CD14-positive monocyte (primary cell): ENCODE measurements around the gene F7. TPM values are rescaled to one million over a fixed set of nuclear protein-coding genes. Genes with fewer than 3 reads are reported as not detected.

Source experiments
- DNase-seq, 3 donors: peaks; one replicate each; pipeline ENCODE4 v3.0.0-alpha.2; 2011 to 2022
- H2AFZ ChIP-seq: 2 replicates; pipeline ENCODE4 v1.6.0; 2012; ENCODE audit warnings: mild to moderate bottlenecking, low read depth, low read length, inconsistent platforms; ENCODE audit not compliant: insufficient read depth, poor library complexity, severe bottlenecking
- H3K27ac ChIP-seq, 2 donors: 1 replicate in 1 of 2; 2 replicates in 1 of 2; pipeline ENCODE4 v1.5.1; 2012 to 2013; ENCODE audit warnings: low read length in 2 of 2, control low read depth in 1 of 2, inconsistent platforms in 1 of 2, low read depth in 1 of 2, mild to moderate bottlenecking in 1 of 2
- H3K27me3 ChIP-seq, 2 donors: one replicate each; pipeline versions ENCODE4 v1.6.0 to v1.6.1; 2011 to 2013; ENCODE audit warnings: low read length in 2 of 2; ENCODE audit not compliant: control insufficient read depth in 2 of 2, insufficient read depth in 2 of 2
- H3K36me3 ChIP-seq, 2 donors: replicated peaks in 1 of 2; 1 replicate in 1 of 2; 2 replicates in 1 of 2; pipeline versions ENCODE4 v1.5.1 to v1.6.1; 2012 to 2013; ENCODE audit warnings: low read length in 2 of 2, control low read depth in 1 of 2, inconsistent platforms in 1 of 2, mild to moderate bottlenecking in 1 of 2; ENCODE audit not compliant: insufficient read depth in 2 of 2, control insufficient read depth in 1 of 2
- H3K4me1 ChIP-seq, 2 donors: 1 replicate in 1 of 2; 2 replicates in 1 of 2; pipeline versions ENCODE4 v1.5.1 to v1.6.1; 2012 to 2013; ENCODE audit warnings: low read length in 2 of 2, control low read depth in 1 of 2, inconsistent platforms in 1 of 2, mild to moderate bottlenecking in 1 of 2, moderate library complexity in 1 of 2; ENCODE audit not compliant: insufficient read depth in 2 of 2, control insufficient read depth in 1 of 2
- H3K4me2 ChIP-seq: replicated peaks from 2 replicates; pipeline ENCODE3; 2012; ENCODE audit warnings: low read length, moderate library complexity, mild to moderate bottlenecking; ENCODE audit not compliant: poor library complexity, severe bottlenecking; ENCODE audit errors: extremely low read depth
- H3K4me3 ChIP-seq, 3 experiments: fragments of 200-600 bp in 1 of 3; sonication (generic) in 1 of 3; replicated peaks in 1 of 3; 1 replicate in 2 of 3; 2 replicates in 1 of 3; pipeline ENCODE4 v1.5.1; 2011 to 2013; ENCODE audit warnings: low read length in 3 of 3, mild to moderate bottlenecking in 3 of 3, control low read depth in 2 of 3, low read depth in 2 of 3, inconsistent platforms in 1 of 3, moderate library complexity in 1 of 3
- H3K79me2 ChIP-seq: 2 replicates; pipeline ENCODE4 v1.6.0; 2012; ENCODE audit warnings: mild to moderate bottlenecking, control low read depth, inconsistent platforms, low read length, moderate library complexity; ENCODE audit not compliant: insufficient read depth
- H3K9ac ChIP-seq: 2 replicates; pipeline ENCODE4 v1.6.0; 2017; ENCODE audit warnings: low read length, mild to moderate bottlenecking; ENCODE audit not compliant: insufficient read depth, poor library complexity, severe bottlenecking
- H3K9me3 ChIP-seq, 2 donors: replicated peaks in 1 of 2; 1 replicate in 1 of 2; 2 replicates in 1 of 2; pipeline versions ENCODE4 v1.5.1 to v1.6.1; 2012 to 2013; ENCODE audit warnings: low read length in 2 of 2, control low read depth in 1 of 2; ENCODE audit not compliant: control insufficient read depth in 1 of 2, insufficient read depth in 1 of 2
- H4K20me1 ChIP-seq: 2 replicates; pipeline ENCODE4 v1.6.0; 2012; ENCODE audit warnings: mild to moderate bottlenecking, low read length, control low read depth, moderate library complexity; ENCODE audit not compliant: insufficient read depth
- H3K27ac Mint-ChIP-seq, 7 donors: one replicate each; pipeline ENCODE4 v1.8.0; 2020; ENCODE audit warnings: mild to moderate bottlenecking in 7 of 7, mixed read lengths in 7 of 7, moderate library complexity in 6 of 7, inconsistent platforms in 2 of 7
- H3K27me3 Mint-ChIP-seq, 3 donors: one replicate each; pipeline ENCODE4 v1.8.0; 2021 to 2022; ENCODE audit warnings: low read depth in 3 of 3, mild to moderate bottlenecking in 3 of 3, mixed read lengths in 3 of 3, moderate library complexity in 3 of 3, inconsistent platforms in 1 of 3
- H3K36me3 Mint-ChIP-seq, 2 donors: one replicate each; pipeline ENCODE4 v1.8.0; 2020; ENCODE audit warnings: mixed read lengths in 2 of 2, inconsistent platforms in 1 of 2, mild to moderate bottlenecking in 1 of 2
- H3K4me1 Mint-ChIP-seq: one replicate; pipeline ENCODE4 v1.8.0; 2020; ENCODE audit warnings: mild to moderate bottlenecking, mixed read lengths
- H3K4me3 Mint-ChIP-seq, 2 donors: one replicate each; pipeline ENCODE4 v1.8.0; 2020; ENCODE audit warnings: mild to moderate bottlenecking in 2 of 2, mixed read lengths in 2 of 2, moderate library complexity in 1 of 2
- H3K9me3 Mint-ChIP-seq, 7 donors: one replicate each; pipeline ENCODE4 v1.8.0; 2020 to 2022; ENCODE audit warnings: mixed read lengths in 7 of 7, mild to moderate bottlenecking in 6 of 7, moderate library complexity in 6 of 7, inconsistent platforms in 2 of 7
- CTCF ChIP-seq: fragments of 200-600 bp; IDR thresholded peaks from one replicate; pipeline ENCODE4 v1.8.0; 2022; ENCODE audit warnings: antibody characterized with exemption, mild to moderate bottlenecking
- WGBS: methylation state at CpG from one replicate; pipeline ENCODE4 v1.1.5; 2013; ENCODE audit warnings: missing lambda C conversion rate; ENCODE audit not compliant: insufficient coverage; 5-methylcytosine and 5-hydroxymethylcytosine counted together
- intact Hi-C, 2 donors: fragments of 100-400 bp; cut with micrococcal nuclease; formaldehyde crosslinking; loops; one replicate each; pipeline versions ENCODE4 v1.15.0 to v1.15.1; 2023
- polyA plus RNA-seq, 3 donors: library from polyadenylated mRNA; depleted of rRNA in 1 of 3; unstranded in 2 of 3; stranded (reverse) in 1 of 3; fragments of 300-500 nt in 2 of 3; fragments of >200 nt in 1 of 3; fragmentation: Illumina TruSeq in 2 of 3; gene quantifications; 1 replicate in 2 of 3; 2 replicates in 1 of 3; pipeline ENCODE4 v1.2.3, GENCODE V29; 2012 to 2021

The F7 gene
- polyA plus RNA-seq, 3 donors: not detected

GRCh38 chr13:113167155-113167554 lies 61.6 kb downstream of the F7 start:
- H3K4me3 Mint-ChIP-seq: no peak overlapping the region
- peaks cover 12% of the 10 kb centered on the region for H3K4me1 Mint-ChIP-seq
- peaks cover 21% of the 10 kb centered on the region in 2 donors for H3K36me3 Mint-ChIP-seq
- H3K9ac ChIP-seq: no peak overlapping the region
- H3K36me3 ChIP-seq: no peaks in the 10 kb centered on the region
- no peaks in the 10 kb centered on the region for H3K79me2 ChIP-seq
- H3K4me3 ChIP-seq: no peak overlapping the region
- peaks cover 0 to 10% of the 10 kb centered on the region in 2 donors for H3K27me3 ChIP-seq
- H4K20me1 ChIP-seq: no peaks in the 10 kb centered on the region
- WGBS: 100% methylated on average over 4 of the region's 10 CpGs
- H3K4me2 ChIP-seq: no peak overlapping the region
- H3K27ac Mint-ChIP-seq: no peak overlapping the region
- H3K27me3 Mint-ChIP-seq: peaks cover 18 to 33% (median 29%) of the 10 kb centered on the region in 3 donors
- peaks cover 0 to 3% of the 10 kb centered on the region in 2 donors for H3K9me3 ChIP-seq
- no peak for TF ChIP-seq CTCF
- peaks cover 0 to 13% of the 10 kb centered on the region in 2 donors for H3K4me1 ChIP-seq
- H3K9me3 Mint-ChIP-seq: peaks cover 0 to 8% (median 4%) of the 10 kb centered on the region in 7 donors
- H3K27ac ChIP-seq: no peak overlapping the region
- DNase-seq: no peak
- no peak overlapping the region for H2AFZ ChIP-seq
- intact Hi-C loops: no loop called here

DNA sequence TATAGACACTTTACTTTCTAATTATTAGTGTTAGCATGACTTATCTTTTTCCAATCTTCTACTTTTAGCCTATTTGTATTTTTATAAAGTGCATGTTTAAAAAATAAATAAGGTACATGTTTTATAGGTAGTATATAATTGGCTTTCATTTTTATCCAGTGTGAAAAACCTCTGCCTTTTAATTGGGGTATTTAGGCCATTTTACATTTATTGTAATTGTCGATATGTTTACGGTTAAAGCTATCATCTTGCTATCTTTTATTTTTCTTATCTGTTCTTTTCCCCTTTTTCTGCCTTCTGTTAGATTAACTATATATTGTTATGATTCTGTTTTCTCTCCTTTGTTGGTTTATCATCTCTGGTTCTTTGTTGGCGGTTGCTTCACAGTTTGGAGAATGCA lies 62.0 kb downstream of the F7 start:
- H3K4me1 Mint-ChIP-seq: peaks cover 12% of the 10 kb centered on the region

More for the DNA sequence above, 62.0 kb downstream of the F7 start:
- H3K9me3 ChIP-seq: peaks cover 0 to 3% of the 10 kb centered on the region in 2 donors
- H3K9me3 Mint-ChIP-seq: peaks cover 0 to 8% (median 4%) of the 10 kb centered on the region in 7 donors
- H3K36me3 Mint-ChIP-seq: peaks cover 21 to 25% of the 10 kb centered on the region in 2 donors
- WGBS: no CpG with 5 or more reads among the region's 3 CpGs
- no peak overlapping the region for H3K4me3 Mint-ChIP-seq
- TF ChIP-seq CTCF: no peak
- H3K9ac ChIP-seq: no peak overlapping the region
- no peak overlapping the region for H3K4me2 ChIP-seq
- no peaks in the 10 kb centered on the region for H4K20me1 ChIP-seq
- no peak overlapping the region for H3K27ac Mint-ChIP-seq
- intact Hi-C loops: no loop called here
- peaks cover 0 to 13% of the 10 kb centered on the region in 2 donors for H3K4me1 ChIP-seq
- H3K27ac ChIP-seq: no peak overlapping the region
- no peak overlapping the region for H3K4me3 ChIP-seq
- no peak for DNase-seq
- H3K36me3 ChIP-seq: no peaks in the 10 kb centered on the region
- H3K79me2 ChIP-seq: no peaks in the 10 kb centered on the region
- H2AFZ ChIP-seq: no peak overlapping the region
- H3K27me3 Mint-ChIP-seq: peaks cover 17 to 33% (median 29%) of the 10 kb centered on the region in 3 donors
- H3K27me3 ChIP-seq: peaks cover 0 to 10% of the 10 kb centered on the region in 2 donors
